H1 (cell line): ENCODE measurements around the gene TFAP2E. TPM values are rescaled to one million over a fixed set of nuclear protein-coding genes. Genes with fewer than 3 reads are reported as not detected.

Source experiments
- CREB1 ChIP-seq: IDR thresholded peaks from 2 replicates; pipeline ENCODE4 v1.6.1; 2012; ENCODE audit warnings: inconsistent platforms
- RBBP5 ChIP-seq: IDR thresholded peaks from 2 replicates; pipeline ENCODE4 v1.7.1; 2012; ENCODE audit warnings: low read depth, mild to moderate bottlenecking, inconsistent platforms, low read length, moderate library complexity, borderline replicate concordance
- TBP ChIP-seq: IDR thresholded peaks from 2 replicates; pipeline ENCODE4 v1.6.1; 2011; ENCODE audit warnings: low read depth, low read length, improper control_type of control experiment
- polyA plus RNA-seq, 7 experiments: library from polyadenylated mRNA; depleted of rRNA in 3 of 7; stranded (reverse) in 5 of 7; unstranded in 2 of 7; fragments of >200 nt in 5 of 7; fragments of 200-250 nt in 2 of 7; gene quantifications; 1 replicate in 5 of 7; 2 replicates in 1 of 7; 4 replicates in 1 of 7; pipeline versions ENCODE4 v1.2.1 to v1.2.3, GENCODE V29; 2011 to 2013; ENCODE audit warnings: missing spikeins in 2 of 7, mixed read lengths in 2 of 7
- total RNA-seq: library from RNA; stranded (reverse); fragmentation: NEBNext Ultra II Directional; extraction: Animal tissue kit (Norgen Biotek cat#: 25700); gene quantifications from 2 replicates; pipeline ENCODE4 v1.2.1, GENCODE V29; 2021
- TF ChIP-seq, protein P1 (sequence below): IDR thresholded peaks from 2 replicates; pipeline ENCODE4 v1.6.1; 2011; ENCODE audit warnings: low read depth, mild to moderate bottlenecking, low read length; ENCODE audit not compliant: insufficient read depth

Gene TFAP2E
- total and polyA plus RNA-seq, 2 of the 8 experiments (the other 6 are each of a cell fraction or from before 2014, with no cell fraction given) = 0.24 to 0.50 TPM

DNA sequence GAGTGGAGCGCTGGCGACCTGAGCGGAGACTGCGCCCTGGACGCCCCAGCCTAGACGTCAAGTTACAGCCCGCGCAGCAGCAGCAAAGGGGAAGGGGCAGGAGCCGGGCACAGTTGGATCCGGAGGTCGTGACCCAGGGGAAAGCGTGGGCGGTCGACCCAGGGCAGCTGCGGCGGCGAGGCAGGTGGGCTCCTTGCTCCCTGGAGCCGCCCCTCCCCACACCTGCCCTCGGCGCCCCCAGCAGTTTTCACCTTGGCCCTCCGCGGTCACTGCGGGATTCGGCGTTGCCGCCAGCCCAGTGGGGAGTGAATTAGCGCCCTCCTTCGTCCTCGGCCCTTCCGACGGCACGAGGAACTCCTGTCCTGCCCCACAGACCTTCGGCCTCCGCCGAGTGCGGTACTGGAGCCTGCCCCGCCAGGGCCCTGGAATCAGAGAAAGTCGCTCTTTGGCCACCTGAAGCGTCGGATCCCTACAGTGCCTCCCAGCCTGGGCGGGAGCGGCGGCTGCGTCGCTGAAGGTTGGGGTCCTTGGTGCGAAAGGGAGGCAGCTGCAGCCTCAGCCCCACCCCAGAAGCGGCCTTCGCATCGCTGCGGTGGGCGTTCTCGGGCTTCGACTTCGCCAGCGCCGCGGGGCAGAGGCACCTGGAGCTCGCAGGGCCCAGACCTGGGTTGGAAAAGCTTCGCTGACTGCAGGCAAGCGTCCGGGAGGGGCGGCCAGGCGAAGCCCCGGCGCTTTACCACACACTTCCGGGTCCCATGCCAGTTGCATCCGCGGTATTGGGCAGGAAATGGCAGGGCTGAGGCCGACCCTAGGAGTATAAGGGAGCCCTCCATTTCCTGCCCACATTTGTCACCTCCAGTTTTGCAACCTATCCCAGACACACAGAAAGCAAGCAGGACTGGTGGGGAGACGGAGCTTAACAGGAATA is 4.2 kb downstream of the TFAP2E start (continued):
- TF ChIP-seq, protein P1, sequence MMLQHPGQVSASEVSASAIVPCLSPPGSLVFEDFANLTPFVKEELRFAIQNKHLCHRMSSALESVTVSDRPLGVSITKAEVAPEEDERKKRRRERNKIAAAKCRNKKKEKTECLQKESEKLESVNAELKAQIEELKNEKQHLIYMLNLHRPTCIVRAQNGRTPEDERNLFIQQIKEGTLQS = no peak
- TF ChIP-seq CREB1 (no peak), TBP (0 out of 2 replicates have a peak, but pooled peaks have one; percentile 8), RBBP5 (peak; percentile 76; the same call in 1 of the 2 replicates)
